Thyroid gland (tissue), 4 donors: ENCODE data around the gene ROBO2.

Experiments
- CTCF ChIP-seq, 6 experiments: fragments of 200-600 bp in 3 of 6; fragments of 450-650 bp in 3 of 6; sonication (generic) in 3 of 6; IDR thresholded peaks; one replicate each; pipeline ENCODE4 v1.5.1; 2016 to 2019; ENCODE audit warnings: antibody characterized with exemption in 6 of 6, mild to moderate bottlenecking in 2 of 6, inconsistent platforms in 1 of 6, moderate library complexity in 1 of 6
- POLR2A ChIP-seq, 2 donors: fragments of 450-650 bp; IDR thresholded peaks; one replicate each; pipeline ENCODE4 v1.6.1; 2017; ENCODE audit warnings: antibody characterized with exemption in 2 of 2, mild to moderate bottlenecking in 2 of 2, moderate library complexity in 1 of 2

DNA sequence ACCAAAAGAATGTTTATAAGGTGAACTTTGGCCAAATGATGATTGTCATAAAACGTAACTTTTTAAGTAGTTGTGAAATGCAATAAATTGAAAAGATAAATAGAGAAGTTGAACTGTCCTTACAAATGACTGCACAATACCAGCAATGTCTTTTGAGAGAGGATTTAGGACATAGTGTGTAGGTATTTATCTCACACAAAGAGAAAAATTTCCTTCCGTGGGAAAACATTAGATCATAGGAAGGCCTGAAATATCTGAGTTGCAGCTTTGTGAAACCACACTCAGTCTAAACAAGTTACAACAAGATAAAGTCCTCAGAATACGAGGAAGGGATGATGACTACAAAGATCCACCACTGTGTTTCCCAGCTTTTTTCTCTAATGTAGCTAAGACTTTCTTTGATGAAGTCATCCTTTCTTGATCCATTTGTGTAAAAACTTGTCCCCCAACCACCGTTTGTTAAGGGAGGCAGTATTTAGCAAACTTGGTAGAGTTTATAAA lies 16.0 kb downstream of the ROBO2 start:
- TF ChIP-seq CTCF (IDR thresholded peaks at IDR 0.05) (no peak), POLR2A (IDR thresholded peaks at IDR 0.05) (no peak)
